SK-N-SH treated with all-trans-retinoic acid at 6 μM for 48 hours (cell line): ENCODE data around the gene DGKE.

Source experiments
- ATAC-seq: fragments of 200-7000 bp; cut with Tn5 transposase; 3 replicates; pipeline ENCODE4 v1.9.1; 2020; ENCODE audit warnings: mild to moderate bottlenecking, moderate library complexity
- BACH2 ChIP-seq: fragments of 250-450 bp; sonication (Bioruptor Pico); IDR thresholded peaks from 2 replicates; pipeline ENCODE4 v1.9.0; 2021; ENCODE audit warnings: mild to moderate bottlenecking, borderline replicate concordance
- CSDC2 ChIP-seq: fragments of 250-450 bp; sonication (Bioruptor Pico); IDR thresholded peaks from 2 replicates; pipeline ENCODE4 v1.5.0; 2020; ENCODE audit warnings: mild to moderate bottlenecking, moderate library complexity
- GLIS3 ChIP-seq: fragments of 250-450 bp; sonication (Bioruptor Pico); IDR thresholded peaks from 2 replicates; pipeline ENCODE4 v1.5.0; 2020; ENCODE audit warnings: mild to moderate bottlenecking, moderate library complexity
- ISL1 ChIP-seq: fragments of 250-450 bp; sonication (Bioruptor Pico); IDR thresholded peaks from 2 replicates; pipeline ENCODE4 v2.1.2; 2022; ENCODE audit warnings: mild to moderate bottlenecking, moderate library complexity
- OSR1 ChIP-seq: fragments of 250-450 bp; sonication (Bioruptor Pico); IDR thresholded peaks from 2 replicates; pipeline ENCODE4 v1.8.0; 2022; ENCODE audit warnings: moderate library complexity, mild to moderate bottlenecking, inconsistent platforms
- RARB ChIP-seq: fragments of 250-450 bp; sonication (Bioruptor Pico); IDR thresholded peaks from 2 replicates; pipeline ENCODE4 v1.8.0; 2021; ENCODE audit warnings: mild to moderate bottlenecking, moderate library complexity
- SNAI2 ChIP-seq: fragments of 250-450 bp; sonication (Bioruptor Pico); IDR thresholded peaks from 2 replicates; pipeline ENCODE4 v1.5.0; 2020; ENCODE audit warnings: mild to moderate bottlenecking, moderate library complexity
- TCF4 ChIP-seq: fragments of 250-450 bp; sonication (Bioruptor Pico); IDR thresholded peaks from 2 replicates; pipeline ENCODE4 v1.8.0; 2021; ENCODE audit warnings: mild to moderate bottlenecking, moderate library complexity, borderline replicate concordance
- ZC3H10 ChIP-seq: fragments of 250-450 bp; sonication (Bioruptor Pico); IDR thresholded peaks from 2 replicates; pipeline ENCODE4 v1.5.1; 2021; ENCODE audit warnings: mild to moderate bottlenecking, moderate library complexity
- ZFP3 ChIP-seq: fragments of 250-450 bp; sonication (Bioruptor Pico); IDR thresholded peaks from 2 replicates; pipeline ENCODE4 v1.5.0; 2020; ENCODE audit warnings: mild to moderate bottlenecking, moderate library complexity
- ZFP30 ChIP-seq: fragments of 450-650 bp; formaldehyde crosslinking; IDR thresholded peaks from 2 replicates; pipeline ENCODE4 v1.5.0; 2022; ENCODE audit warnings: mild to moderate bottlenecking, moderate library complexity
- ZNF565 ChIP-seq: fragments of 450-650 bp; formaldehyde crosslinking; conservative IDR thresholded peaks from 2 replicates; pipeline ENCODE4 v1.5.0; 2020; ENCODE audit warnings: low read depth, mild to moderate bottlenecking, moderate library complexity
- TF ChIP-seq, protein P1 (sequence below): fragments of 250-450 bp; sonication (Bioruptor Pico); IDR thresholded peaks from 2 replicates; pipeline ENCODE4 v1.8.0; 2020; ENCODE audit warnings: mild to moderate bottlenecking, moderate library complexity, borderline replicate concordance
- TF ChIP-seq, protein P2 (sequence below): fragments of 250-450 bp; sonication (Bioruptor Pico); IDR thresholded peaks from 2 replicates; pipeline ENCODE4 v1.5.0; 2020; ENCODE audit warnings: mild to moderate bottlenecking, moderate library complexity
- TF ChIP-seq, protein P3 (sequence below): fragments of 250-450 bp; sonication (Bioruptor Pico); IDR thresholded peaks from 2 replicates; pipeline ENCODE4 v1.5.1; 2021; ENCODE audit warnings: mild to moderate bottlenecking, moderate library complexity
- TF ChIP-seq, protein P4 (sequence below): fragments of 250-450 bp; sonication (Bioruptor Pico); IDR thresholded peaks from 2 replicates; pipeline ENCODE4 v1.5.1; 2020; ENCODE audit warnings: low read depth, mild to moderate bottlenecking, moderate library complexity

Gene DGKE

DNA sequence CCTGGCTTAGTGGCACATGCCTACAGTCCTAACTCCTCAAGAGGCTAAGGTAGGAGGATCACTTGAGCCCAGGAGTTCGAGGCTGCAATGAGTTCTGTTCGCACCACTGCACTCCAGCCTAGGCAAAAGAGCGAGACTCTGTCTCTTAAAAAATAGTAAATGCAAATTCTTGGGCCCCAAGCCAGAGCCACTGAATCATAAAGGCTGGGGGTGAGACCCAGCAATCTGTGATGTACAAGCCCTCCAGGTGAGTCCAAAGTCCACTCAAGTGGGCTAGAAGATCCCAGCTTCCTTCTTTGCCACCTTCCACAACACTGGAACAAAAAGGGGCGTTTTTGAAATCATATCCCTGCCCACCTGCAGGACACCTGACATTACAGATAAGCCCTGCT, 63.0 kb downstream of the DGKE start:
- no peak for ATAC-seq

DNA sequence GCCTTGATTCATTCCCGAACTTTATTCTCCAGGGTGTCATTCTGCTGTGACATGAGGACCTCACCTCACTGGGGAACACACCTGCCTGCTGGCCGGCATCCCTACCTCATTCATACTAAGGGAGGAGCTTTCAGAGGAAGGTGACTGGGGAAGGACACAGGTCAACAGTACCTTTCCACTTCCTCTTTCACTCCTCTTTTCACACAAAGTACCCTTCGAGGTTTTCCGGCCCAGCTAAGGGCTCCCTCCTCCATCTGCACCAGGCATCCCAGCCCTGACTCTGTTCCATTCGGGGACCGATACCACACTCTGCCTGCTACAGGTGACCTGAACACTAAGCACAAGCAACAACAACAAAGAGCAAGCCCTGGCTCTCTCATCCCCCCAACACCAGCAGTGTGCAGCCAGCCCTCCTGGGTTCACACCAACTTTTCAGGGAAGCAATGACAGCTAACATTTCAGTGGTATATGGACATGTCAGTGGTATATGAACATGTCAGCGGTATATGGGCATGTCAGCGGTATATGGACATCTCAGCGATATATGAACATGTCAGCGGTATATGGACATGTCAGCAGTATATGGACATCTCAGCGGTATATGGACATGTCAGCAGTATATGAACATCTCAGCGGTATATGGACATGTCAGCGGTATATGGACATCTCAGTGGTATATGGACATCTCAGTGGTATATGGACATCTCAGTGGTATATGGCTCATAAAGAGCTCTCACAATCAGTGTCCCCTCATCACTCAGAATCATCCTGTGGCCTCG, 63.9 kb downstream of the DGKE start:
- ATAC-seq = no peak
- no peak for TF ChIP-seq GLIS3 (CRISPR knock-in tag)
- TF ChIP-seq, protein P1, sequence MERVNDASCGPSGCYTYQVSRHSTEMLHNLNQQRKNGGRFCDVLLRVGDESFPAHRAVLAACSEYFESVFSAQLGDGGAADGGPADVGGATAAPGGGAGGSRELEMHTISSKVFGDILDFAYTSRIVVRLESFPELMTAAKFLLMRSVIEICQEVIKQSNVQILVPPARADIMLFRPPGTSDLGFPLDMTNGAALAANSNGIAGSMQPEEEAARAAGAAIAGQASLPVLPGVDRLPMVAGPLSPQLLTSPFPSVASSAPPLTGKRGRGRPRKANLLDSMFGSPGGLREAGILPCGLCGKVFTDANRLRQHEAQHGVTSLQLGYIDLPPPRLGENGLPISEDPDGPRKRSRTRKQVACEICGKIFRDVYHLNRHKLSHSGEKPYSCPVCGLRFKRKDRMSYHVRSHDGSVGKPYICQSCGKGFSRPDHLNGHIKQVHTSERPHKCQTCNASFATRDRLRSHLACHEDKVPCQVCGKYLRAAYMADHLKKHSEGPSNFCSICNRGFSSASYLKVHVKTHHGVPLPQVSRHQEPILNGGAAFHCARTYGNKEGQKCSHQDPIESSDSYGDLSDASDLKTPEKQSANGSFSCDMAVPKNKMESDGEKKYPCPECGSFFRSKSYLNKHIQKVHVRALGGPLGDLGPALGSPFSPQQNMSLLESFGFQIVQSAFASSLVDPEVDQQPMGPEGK (CRISPR knock-in tag) = no peak
- TF ChIP-seq SNAI2 = no peak
- TF ChIP-seq OSR1 (CRISPR knock-in tag) = no peak

More for the DNA sequence above, 63.0 kb downstream of the DGKE start:
- TF ChIP-seq, protein P2, sequence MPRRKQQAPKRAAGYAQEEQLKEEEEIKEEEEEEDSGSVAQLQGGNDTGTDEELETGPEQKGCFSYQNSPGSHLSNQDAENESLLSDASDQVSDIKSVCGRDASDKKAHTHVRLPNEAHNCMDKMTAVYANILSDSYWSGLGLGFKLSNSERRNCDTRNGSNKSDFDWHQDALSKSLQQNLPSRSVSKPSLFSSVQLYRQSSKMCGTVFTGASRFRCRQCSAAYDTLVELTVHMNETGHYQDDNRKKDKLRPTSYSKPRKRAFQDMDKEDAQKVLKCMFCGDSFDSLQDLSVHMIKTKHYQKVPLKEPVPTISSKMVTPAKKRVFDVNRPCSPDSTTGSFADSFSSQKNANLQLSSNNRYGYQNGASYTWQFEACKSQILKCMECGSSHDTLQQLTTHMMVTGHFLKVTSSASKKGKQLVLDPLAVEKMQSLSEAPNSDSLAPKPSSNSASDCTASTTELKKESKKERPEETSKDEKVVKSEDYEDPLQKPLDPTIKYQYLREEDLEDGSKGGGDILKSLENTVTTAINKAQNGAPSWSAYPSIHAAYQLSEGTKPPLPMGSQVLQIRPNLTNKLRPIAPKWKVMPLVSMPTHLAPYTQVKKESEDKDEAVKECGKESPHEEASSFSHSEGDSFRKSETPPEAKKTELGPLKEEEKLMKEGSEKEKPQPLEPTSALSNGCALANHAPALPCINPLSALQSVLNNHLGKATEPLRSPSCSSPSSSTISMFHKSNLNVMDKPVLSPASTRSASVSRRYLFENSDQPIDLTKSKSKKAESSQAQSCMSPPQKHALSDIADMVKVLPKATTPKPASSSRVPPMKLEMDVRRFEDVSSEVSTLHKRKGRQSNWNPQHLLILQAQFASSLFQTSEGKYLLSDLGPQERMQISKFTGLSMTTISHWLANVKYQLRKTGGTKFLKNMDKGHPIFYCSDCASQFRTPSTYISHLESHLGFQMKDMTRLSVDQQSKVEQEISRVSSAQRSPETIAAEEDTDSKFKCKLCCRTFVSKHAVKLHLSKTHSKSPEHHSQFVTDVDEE = no peak
- TF ChIP-seq ZC3H10 (CRISPR knock-in tag) = no peak

DNA sequence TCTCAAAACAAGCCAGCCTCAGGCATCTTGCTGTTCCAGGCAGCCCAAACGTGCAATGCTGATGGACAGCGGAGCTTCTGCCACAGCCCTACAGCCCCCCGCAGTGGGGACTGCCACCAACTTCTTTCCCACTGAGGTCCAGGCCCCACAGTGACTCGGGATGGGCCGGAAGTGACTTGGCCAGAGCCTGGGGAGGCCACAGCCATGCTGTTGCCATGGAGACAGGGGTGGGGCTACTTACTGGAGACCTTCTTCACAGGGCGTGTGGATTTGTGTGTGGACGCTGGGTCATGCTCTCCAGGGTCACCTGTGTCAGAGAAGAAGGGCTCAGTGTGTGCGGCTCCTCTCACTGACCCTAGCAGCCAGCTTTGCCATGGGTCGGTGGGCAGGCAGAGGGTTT, 64.9 kb downstream of the DGKE start:
- TF ChIP-seq GLIS3 (CRISPR knock-in tag) (no peak), CSDC2 (CRISPR knock-in tag) (no peak), BACH2 (CRISPR knock-in tag) (no peak), ZFP3 (CRISPR knock-in tag) (no peak), SNAI2 (no peak), ZC3H10 (CRISPR knock-in tag) (no peak), RARB (CRISPR knock-in tag) (no peak), ISL1 (CRISPR knock-in tag) (no peak), TCF4 (CRISPR knock-in tag) (no peak), ZFP30 (no peak), ZNF565 (CRISPR knock-in tag) (no peak)
- TF ChIP-seq, protein P3, sequence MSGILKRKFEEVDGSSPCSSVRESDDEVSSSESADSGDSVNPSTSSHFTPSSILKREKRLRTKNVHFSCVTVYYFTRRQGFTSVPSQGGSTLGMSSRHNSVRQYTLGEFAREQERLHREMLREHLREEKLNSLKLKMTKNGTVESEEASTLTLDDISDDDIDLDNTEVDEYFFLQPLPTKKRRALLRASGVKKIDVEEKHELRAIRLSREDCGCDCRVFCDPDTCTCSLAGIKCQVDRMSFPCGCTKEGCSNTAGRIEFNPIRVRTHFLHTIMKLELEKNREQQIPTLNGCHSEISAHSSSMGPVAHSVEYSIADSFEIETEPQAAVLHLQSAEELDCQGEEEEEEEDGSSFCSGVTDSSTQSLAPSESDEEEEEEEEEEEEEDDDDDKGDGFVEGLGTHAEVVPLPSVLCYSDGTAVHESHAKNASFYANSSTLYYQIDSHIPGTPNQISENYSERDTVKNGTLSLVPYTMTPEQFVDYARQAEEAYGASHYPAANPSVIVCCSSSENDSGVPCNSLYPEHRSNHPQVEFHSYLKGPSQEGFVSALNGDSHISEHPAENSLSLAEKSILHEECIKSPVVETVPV = no peak
- TF ChIP-seq, protein P4, sequence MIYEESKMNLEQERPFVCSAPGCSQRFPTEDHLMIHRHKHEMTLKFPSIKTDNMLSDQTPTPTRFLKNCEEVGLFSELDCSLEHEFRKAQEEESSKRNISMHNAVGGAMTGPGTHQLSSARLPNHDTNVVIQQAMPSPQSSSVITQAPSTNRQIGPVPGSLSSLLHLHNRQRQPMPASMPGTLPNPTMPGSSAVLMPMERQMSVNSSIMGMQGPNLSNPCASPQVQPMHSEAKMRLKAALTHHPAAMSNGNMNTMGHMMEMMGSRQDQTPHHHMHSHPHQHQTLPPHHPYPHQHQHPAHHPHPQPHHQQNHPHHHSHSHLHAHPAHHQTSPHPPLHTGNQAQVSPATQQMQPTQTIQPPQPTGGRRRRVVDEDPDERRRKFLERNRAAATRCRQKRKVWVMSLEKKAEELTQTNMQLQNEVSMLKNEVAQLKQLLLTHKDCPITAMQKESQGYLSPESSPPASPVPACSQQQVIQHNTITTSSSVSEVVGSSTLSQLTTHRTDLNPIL (CRISPR knock-in tag) = no peak
- TF ChIP-seq, protein P1 (CRISPR knock-in tag) = no peak
- TF ChIP-seq, protein P2 = no peak

More for the DNA sequence above, 64.9 kb downstream of the DGKE start:
- no peak for ATAC-seq
